ENCODE data around the gene PLLP. TPM values are rescaled to one million over a fixed set of nuclear protein-coding genes. Genes with fewer than 3 reads are reported as not detected.

PLLP gene
- polyA plus RNA-seq, 1 donor from 2014 or later: not detected

- Histone ChIP-seq H3K9me2 (ENCODE audit: insufficient read depth, low read length) (no peaks in the 10 kb centered on the region), H2AFZ (ENCODE audit: low read depth, low read length) (no peak overlapping the region), H3F3A (ENCODE audit: insufficient read depth, low read length, poor library complexity, severe bottlenecking) (no peaks in the 10 kb centered on the region), H3K9me3 (ENCODE audit: low read length) (no peaks in the 10 kb centered on the region), H4K20me1 (ENCODE audit: insufficient read depth) (no peaks in the 10 kb centered on the region), H3K36me3 (ENCODE audit: insufficient read depth, low read length) (no peaks in the 10 kb centered on the region), H3K4me2 (ENCODE audit: low read length) (no peak overlapping the region), H3K27ac (ENCODE audit: low read length) (no peak overlapping the region), H3K79me2 (replicated peaks; ENCODE audit: insufficient read depth, low read length) (no peaks in the 10 kb centered on the region), H3K27me3 (ENCODE audit: insufficient read depth, low read depth, low read length) (no peaks in the 10 kb centered on the region), H3K4me3 (ENCODE audit: low read length) (no peak overlapping the region), H3K9ac (ENCODE audit: low read length) (no peak overlapping the region)
- TF ChIP-seq SMC3 (conservative IDR thresholded peaks at IDR 0.05; ENCODE audit: poor library complexity) (no peak), POLR2AphosphoS5 (IDR thresholded peaks at IDR 0.05) (no peak), REST (IDR thresholded peaks at IDR 0.05; ENCODE audit: borderline replicate concordance) (no peak), TAF1 (IDR thresholded peaks at IDR 0.05; ENCODE audit: low read depth) (no peak), EZH2 (IDR thresholded peaks at IDR 0.05; ENCODE audit: borderline replicate concordance, insufficient read depth, low read length, poor library complexity, severe bottlenecking) (no peak), EP300 (conservative IDR thresholded peaks at IDR 0.05; ENCODE audit: poor library complexity, severe bottlenecking) (no peak), MXI1 (conservative IDR thresholded peaks at IDR 0.05; ENCODE audit: poor library complexity, severe bottlenecking) (no peak), RAD21 (conservative IDR thresholded peaks at IDR 0.05) (no peak), CTCF (IDR thresholded peaks at IDR 0.05; ENCODE audit: poor library complexity, severe bottlenecking) (no peak)
These were observed 26.1 kb downstream of the PLLP start for GRCh38 chr16:57258226-57258909.

- H3K27me3 ChIP-seq (ENCODE audit: insufficient read depth, low read depth, low read length): no peaks in the 10 kb centered on the region
- H3F3A ChIP-seq (ENCODE audit: insufficient read depth, low read length, poor library complexity, severe bottlenecking): no peaks in the 10 kb centered on the region
- H3K79me2 ChIP-seq (replicated peaks; ENCODE audit: insufficient read depth, low read length): no peaks in the 10 kb centered on the region
- TF ChIP-seq SMC3 (conservative IDR thresholded peaks at IDR 0.05; ENCODE audit: poor library complexity) (no peak), REST (IDR thresholded peaks at IDR 0.05; ENCODE audit: borderline replicate concordance) (no peak), EZH2 (IDR thresholded peaks at IDR 0.05; ENCODE audit: borderline replicate concordance, insufficient read depth, low read length, poor library complexity, severe bottlenecking) (no peak), RAD21 (conservative IDR thresholded peaks at IDR 0.05) (no peak), MXI1 (conservative IDR thresholded peaks at IDR 0.05; ENCODE audit: poor library complexity, severe bottlenecking) (no peak), POLR2AphosphoS5 (IDR thresholded peaks at IDR 0.05) (no peak), TAF1 (IDR thresholded peaks at IDR 0.05; ENCODE audit: low read depth) (no peak), EP300 (conservative IDR thresholded peaks at IDR 0.05; ENCODE audit: poor library complexity, severe bottlenecking) (no peak), CTCF (IDR thresholded peaks at IDR 0.05; ENCODE audit: poor library complexity, severe bottlenecking) (no peak)
- no peak overlapping the region for H3K9ac ChIP-seq (ENCODE audit: low read length)
- H2AFZ ChIP-seq (ENCODE audit: low read depth, low read length): no peak overlapping the region
- H4K20me1 ChIP-seq (ENCODE audit: insufficient read depth): no peaks in the 10 kb centered on the region
- no peaks in the 10 kb centered on the region for H3K9me3 ChIP-seq (ENCODE audit: low read length)
- no peak overlapping the region for H3K4me2 ChIP-seq (ENCODE audit: low read length)
- H3K36me3 ChIP-seq (ENCODE audit: insufficient read depth, low read length): no peaks in the 10 kb centered on the region
- H3K27ac ChIP-seq (ENCODE audit: low read length): no peak overlapping the region
- no peaks in the 10 kb centered on the region for H3K9me2 ChIP-seq (ENCODE audit: insufficient read depth, low read length)
- no peak overlapping the region for H3K4me3 ChIP-seq (ENCODE audit: low read length)
These were observed 26.9 kb downstream of the PLLP start for GRCh38 chr16:57257455-57258070.

Data from neural cell (in vitro differentiated cells).